GM18502 (cell line): ENCODE measurements around the gene EFEMP2.
"Not testable (repeated sequence)": the region's sequence is repeated elsewhere in the genome, so short reads cannot be mapped to it uniquely, and the experiment has no call there.

Experiments used
- ATAC-seq: cut with Tn5 transposase; IDR thresholded peaks from one replicate; pipeline ENCODE4 v1.9.1; 2021; ENCODE audit warnings: mild to moderate bottlenecking; ENCODE audit not compliant: unreplicated experiment, poor library complexity

Gene EFEMP2

DNA sequence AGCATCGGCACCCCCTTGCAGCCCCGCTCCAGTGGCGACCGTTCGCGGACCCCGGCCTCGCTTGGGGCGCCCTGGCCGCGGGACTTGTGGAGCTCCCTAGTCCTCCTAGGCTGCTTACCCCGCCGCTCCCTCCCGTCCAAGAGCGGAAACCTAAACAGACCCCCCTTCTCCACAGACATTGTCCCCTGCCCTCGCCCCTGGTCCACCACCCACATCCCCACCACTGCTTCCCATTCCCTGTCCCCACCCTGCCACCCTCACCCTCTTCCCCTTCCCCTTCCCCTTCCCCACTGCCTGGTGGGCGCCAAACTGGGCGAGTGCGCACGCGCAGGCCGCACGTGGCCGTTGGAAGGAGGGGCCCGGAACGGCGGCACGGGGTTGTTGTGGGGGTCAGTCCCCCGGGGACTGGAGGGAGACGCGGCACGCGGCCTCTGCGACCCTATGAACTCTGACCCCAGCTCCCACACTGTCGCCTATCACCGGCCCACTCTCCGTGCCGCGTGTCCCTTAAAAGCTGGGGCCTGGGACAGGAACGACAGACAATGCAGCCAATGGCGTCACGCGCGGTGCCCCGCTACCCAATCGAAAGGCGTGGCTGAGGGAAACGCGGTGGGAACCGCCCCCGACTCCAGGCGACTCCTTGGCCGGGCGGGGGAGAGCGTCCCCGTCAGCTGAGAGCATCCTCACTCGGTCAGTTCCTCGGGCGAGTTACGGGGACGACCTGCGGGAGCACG lies 39.1 kb downstream of the EFEMP2 start, which contains the start of gene SNX32:
TSS of gene SNX32 (plus strand) at position 667 of the 734 bp plus-strand sequence. CDS start 103 bp downstream, outside the sequence.
- peak; percentile 86 for ATAC-seq

DNA sequence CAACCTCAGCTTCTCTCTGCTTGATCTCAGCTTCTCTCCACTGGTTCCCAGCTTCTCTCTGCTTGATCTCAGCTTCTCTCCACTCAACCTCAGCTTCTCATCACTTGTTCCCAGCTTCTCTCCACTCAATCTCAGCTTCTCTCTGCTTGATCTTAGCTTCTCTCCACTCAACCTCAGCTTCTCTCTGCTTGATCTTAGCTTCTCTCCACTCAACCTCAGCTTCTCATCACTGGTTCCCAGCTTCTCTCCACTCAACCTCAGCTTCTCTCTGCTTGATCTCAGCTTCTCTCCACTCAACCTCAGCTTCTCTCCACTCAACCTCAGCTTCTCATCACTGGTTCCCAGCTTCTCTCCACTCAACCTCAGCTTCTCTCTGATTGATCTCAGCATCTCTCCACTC lies 40.4 kb downstream of the EFEMP2 start:
- not testable (repeated sequence) for ATAC-seq

DNA sequence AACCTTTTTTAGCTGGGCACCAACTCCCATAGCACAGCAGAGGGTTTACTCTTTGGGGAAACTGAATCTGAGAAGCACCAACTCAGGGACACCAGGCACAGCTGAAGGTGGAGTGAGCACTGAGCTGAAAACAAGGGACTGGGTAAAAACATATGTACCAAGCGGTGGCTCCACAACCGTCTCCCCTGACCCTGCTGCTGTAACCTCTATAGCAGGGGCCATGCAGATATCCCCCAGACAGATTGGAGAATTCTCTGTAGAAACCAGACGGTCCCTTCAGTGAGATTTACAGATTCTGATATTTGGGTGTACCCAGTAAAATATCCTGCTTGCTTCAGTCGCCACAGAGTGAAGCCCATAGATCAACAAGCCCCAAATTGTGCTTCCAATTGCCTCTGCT lies 43.1 kb downstream of the EFEMP2 start:
- ATAC-seq: no peak

DNA sequence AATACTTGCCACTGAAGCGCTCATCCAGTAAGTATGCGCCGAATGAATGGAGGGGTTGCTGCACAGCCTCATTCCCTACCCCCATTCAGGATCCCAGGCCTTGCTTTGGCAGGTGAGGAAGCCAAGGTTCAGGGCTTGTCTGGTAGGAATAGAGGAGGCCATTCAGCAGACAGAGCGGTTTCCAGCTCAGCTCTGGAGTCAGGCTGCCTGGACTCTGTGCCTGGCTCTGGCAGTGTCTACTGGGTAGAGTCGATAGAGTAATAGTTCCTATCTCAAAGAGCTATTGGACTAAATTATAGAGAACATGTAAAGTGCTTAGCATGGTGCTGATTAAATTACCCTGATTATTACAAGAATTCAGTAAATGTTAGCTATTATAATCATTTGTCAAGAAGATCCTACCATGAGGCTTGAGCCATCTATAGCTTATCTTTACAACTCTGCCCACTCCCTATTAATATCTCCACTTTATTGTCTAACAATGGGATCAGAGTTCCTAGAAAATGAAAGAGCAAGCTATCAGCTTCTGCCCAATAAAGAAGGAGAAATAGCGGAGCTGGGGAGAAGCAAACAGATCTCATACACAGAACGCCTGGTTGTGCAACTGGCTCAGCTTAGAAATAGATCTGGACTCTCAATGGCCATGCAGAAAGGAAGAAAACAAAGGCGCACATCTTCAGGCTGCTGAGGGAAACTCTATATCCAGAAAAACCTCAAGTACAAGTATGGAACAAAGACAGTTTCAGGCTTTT lies 45.4 kb downstream of the EFEMP2 start:
- ATAC-seq: no peak

DNA sequence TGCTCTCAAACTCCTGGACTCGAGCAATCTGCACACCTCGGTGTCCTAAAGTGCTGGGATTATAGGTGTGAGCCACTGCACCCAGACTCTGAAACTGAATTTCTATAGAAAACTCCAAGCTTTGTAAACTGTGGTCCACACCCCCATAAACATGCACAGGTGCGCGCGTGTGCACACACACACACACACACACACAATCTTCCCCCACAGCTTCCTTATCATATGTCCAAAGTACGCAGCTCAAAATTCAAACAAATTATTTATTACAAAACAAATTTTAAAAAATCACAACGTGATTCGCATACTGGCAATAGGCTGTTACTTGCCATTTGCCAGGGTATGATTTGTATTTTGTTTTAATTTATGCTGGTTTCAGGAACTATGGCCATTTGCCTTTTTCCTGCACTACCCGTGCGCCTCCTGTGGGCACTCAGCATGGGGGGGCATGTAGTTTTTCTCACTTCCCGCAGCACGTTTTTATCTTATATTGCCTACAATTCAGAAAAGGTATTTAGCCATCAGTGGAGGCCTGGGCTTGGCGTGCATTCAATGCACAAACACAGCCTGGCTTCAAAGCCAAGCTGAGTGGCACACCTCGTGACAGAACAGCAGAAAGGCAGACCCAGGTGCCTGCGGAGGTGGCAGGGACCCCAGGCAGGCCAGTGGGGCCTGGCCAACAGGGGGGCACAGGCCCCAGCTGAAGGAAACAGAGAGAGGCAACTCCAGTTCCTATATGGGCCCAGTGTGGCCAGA lies 49.6 kb downstream of the EFEMP2 start:
- ATAC-seq: no peak

DNA sequence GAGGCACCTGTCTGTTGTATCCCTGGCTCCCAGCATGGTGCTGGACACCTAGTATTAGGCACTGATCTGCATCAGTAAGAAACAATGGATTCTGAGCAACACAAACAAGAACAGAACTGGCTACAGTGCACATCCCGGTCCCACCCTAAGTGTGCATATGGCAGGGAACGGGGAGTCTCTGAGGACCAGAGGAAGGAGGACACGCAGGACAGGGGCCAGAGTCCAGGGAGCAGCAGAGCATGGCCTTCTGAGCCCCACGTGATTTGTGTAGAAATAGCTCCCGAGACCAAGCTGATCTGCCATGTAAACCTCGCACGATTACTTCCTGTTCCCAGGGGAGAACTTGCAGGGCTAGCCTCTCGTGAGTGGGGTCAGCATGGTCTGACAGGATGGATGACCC lies 51.5 kb downstream of the EFEMP2 start:
- ATAC-seq: no peak

DNA sequence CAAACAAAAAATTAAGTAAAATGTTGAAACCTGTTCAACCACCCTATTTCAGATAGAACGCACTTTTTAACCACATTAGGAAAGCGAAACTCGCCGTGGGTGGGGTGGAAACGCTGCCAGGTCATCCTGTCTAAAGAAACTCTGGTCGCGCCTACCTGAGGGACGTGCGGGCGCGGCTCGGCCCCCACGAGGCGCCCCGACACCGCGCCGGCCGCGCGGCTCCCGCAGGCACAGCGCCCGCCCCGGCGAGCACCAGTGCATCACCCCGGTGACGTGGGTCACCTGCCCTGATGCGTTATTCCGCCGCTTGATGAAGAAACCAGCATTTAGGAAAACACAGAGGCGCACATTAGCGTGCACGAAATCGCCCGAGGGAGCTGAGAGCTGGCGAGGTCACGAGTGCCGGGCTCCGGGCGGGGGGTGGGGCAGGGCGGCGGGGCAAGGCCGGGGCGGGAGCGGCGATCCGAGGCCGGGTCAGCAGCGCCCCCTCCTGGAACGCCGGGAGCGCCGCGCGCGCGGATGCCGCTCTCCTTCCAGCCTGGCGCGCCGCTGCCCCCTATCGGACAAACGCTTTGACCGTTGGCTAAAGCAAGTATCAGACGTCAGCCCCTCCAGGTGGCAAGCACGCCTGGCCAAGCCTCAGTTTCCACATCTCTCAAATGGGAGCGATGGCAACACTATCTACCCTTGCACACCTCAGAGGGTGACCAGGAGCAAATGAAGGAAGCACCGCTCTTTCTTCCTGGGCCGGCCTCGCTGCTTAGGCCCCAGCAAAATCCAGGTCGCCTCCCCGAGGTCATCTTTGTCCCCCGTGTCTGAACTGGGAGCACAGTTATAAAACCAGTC lies 54.5 kb downstream of the EFEMP2 start:
- ATAC-seq: peak; percentile 78

DNA sequence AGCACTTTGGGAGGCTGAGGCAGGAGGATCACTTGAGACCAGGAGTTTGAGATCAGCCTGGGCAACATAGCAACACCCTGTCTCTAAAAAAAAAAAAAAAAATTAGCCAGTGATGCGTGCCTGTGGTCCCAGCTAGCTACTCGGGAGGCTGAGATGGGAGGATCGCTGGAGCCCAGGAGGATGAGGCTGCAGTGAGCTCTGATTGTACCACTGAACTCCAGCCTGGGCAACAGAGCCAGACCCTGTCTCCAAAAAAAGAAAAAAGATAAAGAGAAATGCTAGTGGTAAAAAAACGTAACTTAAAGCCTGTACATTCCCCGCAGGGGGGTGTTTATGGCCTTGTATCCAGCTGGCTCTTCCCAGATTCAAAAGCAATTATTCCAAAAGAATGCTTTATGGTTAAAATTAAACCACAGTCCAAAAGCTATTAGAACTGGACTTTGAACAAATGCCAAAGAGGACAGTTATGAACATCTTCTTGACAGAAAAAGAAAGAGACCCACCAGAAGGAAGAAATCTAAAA lies 55.2 kb downstream of the EFEMP2 start:
- ATAC-seq: no peak

DNA sequence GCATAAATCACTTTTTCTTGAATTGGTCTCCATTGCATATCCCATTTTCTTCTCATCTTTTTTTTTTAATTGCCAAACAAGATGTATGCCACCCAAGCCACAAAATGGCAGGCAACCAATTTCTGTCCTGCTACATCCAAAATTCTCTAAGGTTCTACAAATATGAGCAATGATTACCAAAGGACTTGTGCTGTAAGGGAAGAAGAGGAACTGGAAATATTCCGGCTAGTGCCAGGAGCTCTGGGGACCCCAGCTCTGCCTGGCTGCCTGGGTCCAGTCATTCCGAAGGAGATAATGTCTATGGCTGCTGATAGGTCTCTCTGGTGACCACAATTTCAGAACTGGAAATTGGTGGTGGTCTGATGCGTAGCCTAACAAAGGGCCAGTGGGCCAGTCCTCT lies 55.9 kb downstream of the EFEMP2 start:
- ATAC-seq: no peak
